Ovary (tissue), 3 donors: ENCODE results near the gene TMEM86B.

ENCODE experiments used
- CTCF ChIP-seq, 3 donors: fragments of 450-650 bp in 2 of 3; fragments of 200-600 bp in 1 of 3; IDR thresholded peaks; one replicate each; pipeline versions ENCODE4 v1.5.1 to v1.8.0; 2016 to 2022; ENCODE audit warnings: antibody characterized with exemption in 3 of 3, mild to moderate bottlenecking in 1 of 3
- EP300 ChIP-seq: sonication (generic); formaldehyde crosslinking; IDR thresholded peaks from one replicate; pipeline ENCODE4 v1.6.1; 2017; ENCODE audit warnings: antibody characterized with exemption
- POLR2A ChIP-seq: fragments of 450-650 bp; IDR thresholded peaks from one replicate; pipeline ENCODE4 v1.6.1; 2017; ENCODE audit warnings: antibody characterized with exemption, mild to moderate bottlenecking, moderate library complexity
- donor health status: DM: no; HTN: no; CAD: no.

- TF ChIP-seq CTCF (IDR thresholded peaks at IDR 0.05) (no peak), POLR2A (no peak), EP300 (no peak)
Measured at GRCh38 chr19:55264531-55264930, 36.0 kb upstream of the TMEM86B start.
